Activated CD8-positive, alpha-beta memory T cell treated with anti-CD3 and anti-CD28 coated beads, Interleukin-2, amount 50 U/mL, for 1 hour (primary cell): Measurements from ENCODE around the gene LRRC27.

ENCODE experiments used
- DNase-seq: peaks from one replicate; pipeline ENCODE4 v3.0.0-alpha.2; 2020; ENCODE audit errors: extremely low read depth

The LRRC27 gene

DNA sequence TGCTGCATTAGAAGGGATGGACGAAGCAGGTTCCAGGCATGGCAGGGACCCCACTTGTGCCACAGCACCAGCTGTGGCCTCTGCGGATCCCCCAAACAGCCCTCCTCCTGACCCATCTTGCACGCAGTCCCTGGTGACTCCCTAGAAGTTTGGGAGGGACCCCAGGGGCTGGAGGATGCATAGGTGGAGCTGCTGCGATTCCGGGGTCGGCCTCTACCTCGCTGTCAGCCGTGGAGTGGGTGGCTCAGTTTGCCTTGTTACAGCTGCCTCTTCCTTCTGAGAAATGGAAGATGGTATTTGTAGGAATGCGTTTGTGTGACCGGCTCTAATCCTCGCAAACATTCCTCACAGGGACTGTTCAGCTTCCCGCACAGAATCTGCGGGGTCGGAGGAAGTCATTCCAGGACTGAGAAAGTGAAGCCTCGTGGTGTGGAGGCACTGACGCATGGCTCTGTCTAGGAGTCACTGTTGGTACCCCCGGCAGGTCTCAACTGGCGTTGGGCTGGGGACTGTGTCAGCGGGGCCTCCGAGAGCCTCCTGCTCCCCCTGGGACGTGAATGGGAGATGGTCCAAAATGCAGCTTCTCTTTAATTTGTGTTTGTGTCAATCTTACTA is 82.5 kb downstream of the LRRC27 start:
- no peak for DNase-seq

DNA sequence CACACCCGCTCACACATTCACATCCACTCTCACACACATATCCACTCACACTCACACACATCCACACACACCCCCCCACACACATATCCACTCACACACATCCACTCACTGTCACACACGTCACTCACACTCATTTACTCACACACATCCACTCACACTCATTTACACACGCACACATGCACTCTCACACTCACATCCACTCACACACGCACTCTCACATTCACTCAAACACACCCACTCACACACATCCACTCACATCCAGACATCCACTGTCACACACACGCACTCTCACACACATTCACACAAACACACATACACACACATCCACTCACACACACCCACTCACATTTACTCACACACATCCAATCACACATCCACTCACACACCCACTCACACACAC is 83.3 kb downstream of the LRRC27 start:
- DNase-seq = no peak

DNA sequence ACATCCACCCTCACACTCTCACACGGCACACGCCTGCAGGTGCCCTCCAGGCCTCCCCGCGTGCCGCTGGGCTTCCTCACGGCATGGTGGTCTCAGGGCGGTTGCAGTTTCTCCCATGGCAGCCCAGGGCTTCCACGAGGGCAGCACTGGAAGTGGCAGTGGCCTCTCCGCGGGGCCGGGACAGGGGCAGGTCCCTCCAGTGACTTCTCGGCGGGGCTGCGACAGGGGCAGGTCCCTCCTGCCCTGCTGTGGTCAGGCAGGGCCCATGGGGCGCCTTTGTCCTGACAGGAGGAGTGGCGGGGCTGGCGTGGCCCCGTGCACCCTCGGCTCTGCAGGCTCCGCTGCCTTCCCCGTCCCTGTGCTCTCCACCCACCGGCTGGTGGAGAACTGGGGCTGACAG is 84.0 kb downstream of the LRRC27 start:
- DNase-seq = no peak

- no peak for DNase-seq
These were observed 84.7 kb downstream of the LRRC27 start for GRCh38 chr10:132416566-132417256.

GRCh38 chr10:132417257-132417910 is 85.4 kb downstream of the LRRC27 start:
- DNase-seq = no peak

DNA sequence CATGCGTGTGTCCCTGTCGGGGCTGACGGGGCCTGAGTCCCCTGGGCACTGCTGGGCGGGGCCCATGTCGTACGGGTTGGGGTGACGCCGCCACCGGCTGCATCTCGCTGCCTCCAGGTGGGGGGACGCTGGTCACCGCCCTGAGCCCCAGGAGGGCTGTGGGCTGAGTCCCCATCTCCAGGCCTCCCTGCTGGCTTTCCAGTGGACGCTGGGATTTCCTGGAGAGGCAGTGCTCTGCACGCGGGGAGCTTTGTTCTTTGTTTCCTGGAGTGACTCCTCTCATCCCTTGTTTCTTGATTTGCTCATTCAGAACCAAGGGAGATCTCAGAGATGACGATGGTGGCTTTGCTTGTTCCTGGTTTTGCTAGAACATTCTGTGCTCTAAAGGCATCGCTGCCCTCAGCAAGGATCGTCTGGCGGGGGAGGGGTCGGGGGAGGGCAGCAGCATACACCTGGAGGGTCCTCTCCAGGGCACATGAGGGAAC is 86.0 kb downstream of the LRRC27 start:
- DNase-seq = no peak

DNA sequence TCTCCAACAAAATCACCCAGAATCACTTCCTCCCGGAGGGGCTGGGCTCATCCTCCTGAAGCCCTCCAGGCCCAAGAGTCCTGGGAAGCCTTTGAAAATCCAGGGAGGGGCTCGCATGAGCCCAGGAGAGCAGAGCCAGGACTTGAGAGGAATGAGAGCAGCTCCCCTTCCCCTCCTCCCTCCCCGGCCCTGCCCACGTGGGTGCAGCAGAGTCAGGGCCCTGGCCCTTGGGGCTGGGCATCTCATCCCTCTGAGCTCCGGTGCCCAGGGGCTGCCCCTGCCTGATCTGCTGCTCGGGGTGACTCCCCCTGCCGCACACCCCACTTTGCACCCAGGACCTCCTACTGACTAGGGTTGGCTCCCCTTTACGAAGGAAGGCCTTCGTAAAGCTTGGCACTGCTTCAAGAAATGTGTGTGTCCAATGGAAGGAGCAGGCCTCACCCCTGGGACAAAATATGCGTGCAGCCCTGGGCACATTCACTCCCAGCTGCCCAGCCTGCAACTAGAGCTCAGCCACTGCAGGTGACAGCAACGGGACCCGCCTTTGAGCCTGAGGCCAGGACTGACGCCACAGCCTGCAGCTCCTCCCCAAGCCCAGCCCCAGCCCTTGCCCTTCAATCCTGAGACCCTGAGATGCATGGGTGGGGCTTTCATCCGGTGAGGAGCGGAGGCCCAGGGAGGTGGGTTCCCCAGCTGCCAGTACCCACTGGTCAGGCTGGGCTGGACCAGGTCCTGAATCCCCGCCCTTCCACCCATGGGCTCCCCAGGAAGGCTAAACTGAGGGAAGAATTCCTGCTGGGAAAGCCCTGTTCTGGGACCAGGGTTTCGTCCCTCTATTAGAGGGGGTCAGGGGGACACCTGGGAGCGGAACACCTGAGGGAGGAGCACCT is 86.8 kb downstream of the LRRC27 start:
- DNase-seq = no peak

DNA sequence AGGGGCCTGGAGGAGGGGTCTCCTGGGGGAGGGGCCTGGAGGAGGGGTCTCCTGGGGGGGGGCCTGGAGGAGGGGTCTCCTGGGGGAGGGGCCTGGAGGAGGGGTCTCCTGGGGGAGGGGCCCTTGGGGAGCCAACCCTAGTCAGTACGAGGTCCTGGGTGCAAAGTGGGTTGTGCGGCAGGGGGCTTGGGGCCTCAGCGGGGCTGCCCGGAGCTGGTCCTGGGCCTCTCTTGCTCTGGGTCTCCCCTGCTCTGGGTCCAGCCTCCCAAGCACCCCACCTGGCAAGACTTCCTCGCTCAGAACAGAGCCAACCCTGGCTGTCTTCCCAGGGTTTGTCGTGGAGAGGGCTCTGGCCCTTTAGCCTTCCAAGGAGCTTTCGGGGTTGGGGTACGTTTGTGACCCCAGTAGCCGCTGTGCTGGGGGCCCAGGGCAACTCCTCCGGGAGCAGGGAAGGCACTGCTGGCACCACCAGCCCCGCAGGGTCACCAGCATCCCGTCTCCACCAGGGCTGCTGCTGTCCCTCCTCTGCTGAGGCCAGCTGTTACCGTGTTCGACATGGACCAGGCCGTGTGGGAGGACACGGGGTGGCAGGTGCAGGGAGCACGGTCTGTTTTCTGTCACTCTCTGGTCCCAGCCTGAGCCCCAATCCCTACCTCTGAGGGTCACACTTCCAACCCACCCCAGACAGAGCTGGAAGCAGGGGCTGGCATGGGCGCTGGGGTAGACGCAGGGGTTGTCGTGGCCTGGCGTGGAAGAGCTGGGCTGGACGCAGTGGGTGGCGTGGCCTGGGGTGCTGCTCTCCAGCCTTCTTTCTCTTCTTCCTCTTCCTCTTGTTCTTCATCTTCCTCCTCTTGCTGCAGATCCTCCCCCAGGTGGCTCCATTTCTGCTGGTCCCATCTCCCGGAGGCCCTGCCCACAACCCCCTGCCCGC is 87.8 kb downstream of the LRRC27 start:
- DNase-seq = no peak

DNA sequence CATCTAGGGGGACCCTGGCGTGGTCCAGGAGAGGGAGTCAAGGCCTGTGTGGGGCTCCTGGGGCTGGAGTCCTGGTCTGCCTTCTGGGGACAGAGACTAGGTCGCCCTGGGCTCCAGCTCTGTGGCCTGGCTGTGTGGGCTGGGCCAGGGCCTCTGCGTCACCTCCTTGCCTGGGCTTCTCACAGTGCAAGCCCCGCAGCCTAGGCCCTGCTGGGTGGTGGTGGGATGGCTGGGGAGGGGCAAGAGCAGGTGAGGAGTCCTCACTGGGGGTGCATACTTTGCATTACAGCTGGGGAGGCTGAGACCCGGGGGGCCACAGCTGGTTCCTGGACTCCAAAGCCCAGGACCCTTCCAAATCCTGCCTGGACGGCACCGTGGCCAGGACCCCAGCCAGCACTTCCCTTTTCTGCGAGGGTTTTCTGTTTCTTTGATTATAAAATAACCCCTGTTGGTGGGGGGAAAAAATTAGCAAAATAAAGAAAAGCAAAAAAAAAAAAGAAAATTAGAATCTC is 88.5 kb downstream of the LRRC27 start:
- no peak for DNase-seq

DNA sequence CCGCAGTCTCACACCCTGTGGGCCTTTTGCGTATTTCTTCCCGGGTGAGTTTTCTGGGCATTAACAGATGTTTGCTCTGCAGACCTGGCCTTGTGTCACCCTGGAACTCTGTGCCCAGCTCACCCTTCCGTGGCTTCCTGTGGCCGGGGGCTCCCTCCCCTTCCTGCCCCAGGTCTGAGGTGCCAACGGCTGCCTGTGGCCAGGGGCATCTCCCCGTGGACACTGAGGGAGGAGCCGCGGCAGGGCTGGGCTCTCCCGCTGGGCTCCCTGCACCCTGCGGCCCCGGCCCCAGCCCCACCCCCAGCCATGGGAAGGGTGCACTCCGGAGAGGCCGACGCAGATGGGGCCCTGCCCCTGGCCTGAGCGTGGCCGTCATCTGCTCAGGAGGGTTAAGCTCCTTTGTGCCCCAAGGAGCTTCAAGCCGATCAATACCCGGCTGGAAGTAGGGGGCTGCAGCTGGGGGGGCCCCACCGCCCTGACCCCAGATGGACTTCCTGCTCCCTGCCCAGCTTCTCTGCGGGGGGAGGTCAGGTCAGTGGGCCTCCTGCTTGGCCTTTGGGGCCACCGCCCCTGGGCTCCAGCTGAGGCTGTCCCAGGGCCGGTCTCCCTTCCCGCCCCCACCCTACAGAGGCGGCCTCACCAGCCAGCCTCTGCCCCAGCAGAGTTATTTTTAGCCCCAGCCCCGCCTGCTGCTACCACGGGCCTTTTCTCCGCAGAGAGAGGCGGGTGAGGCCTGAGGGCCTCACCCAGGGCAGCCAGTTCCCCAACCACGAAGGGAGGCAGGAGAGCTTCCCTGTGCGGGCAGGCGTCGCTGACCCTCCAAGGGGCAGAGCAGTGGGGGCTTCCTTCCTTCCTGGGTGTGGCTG is 89.2 kb downstream of the LRRC27 start:
- DNase-seq = no peak

DNA sequence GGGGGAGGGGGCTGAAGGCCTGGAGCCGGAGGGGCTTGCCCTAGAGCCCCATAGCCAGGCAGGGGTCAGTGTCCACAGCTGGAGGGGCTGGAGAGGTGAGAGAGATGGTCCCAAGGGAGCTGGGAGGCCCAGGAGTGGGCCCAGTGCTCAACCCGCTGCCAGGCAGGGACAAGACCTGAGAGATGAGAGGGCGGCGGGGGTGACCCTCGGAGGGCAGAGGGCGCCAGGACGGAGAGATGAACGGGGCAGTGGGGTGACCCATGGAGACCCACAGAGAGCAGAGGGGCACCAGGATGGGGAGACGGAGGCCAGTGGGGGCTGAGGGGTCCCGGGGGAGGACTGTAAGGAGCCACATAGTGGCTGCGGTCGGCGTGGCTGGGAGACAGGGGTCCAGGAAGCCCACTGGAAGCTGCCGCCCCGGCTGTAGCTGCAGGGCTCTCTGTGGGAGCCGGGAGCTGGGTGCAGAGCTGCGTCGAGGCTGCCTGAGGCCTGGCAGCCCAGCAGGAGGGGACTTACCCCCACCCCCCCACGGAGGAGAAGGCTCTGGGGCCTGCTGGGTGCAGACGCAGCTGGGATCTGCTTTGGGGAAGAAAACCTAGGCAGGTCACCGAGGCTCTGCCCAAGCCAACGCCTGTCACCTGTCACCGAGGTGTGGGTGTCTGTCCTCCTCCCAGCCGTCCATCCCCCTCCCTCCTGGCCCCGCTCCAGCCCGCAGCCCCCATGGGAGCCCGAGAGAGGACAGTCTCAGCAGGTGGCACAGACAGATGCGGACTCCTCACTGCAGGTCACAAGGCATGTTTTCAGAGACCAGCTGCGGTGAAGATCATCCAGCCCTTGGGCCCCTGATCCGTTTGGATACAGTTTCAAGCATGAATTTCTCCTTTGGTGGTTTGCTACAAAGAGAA is 90.1 kb downstream of the LRRC27 start:
- DNase-seq = no peak

DNA sequence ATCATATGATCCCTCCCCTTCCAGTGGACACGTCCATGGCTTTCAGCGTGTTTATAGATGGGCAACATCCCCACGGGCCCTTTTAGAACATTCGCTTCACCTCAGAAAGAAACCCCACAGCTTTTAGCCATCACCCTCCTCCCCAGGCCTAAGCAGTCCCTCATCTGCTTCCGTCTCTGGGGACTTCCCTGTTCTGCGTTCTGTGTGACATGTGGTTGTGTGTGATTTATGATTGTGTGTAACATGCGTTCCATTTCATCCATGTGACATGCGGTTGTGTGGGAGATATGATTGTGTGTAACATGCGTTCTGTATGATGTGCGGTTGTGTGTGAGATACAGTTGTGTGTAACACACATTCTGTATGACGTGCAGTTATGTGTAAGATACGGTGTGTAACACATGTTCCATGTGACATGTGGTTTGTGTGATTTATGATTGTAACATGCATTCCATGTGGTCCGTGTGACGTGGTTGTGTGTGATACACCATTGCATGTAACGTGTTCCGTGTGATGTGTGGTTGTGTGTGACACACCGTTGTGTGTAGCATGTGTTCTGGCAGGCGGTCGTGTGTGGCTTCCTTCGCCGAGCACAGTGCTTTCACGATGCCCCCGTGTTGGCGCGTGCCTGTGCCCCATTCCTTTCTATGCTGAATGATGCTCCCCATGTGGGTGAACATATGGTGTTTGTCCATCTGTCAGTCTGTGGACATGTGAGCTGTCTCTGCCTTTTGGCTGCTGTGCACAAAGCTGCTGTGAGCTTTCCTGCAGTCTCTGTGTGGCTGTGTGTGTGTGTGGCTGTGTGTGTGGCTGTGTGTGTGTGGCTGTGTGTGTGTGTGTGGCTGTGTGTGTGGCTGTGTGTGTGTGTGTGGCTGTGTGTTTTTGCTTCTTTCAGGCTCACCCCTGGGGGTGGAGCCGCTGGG is 91.2 kb downstream of the LRRC27 start:
- no peak for DNase-seq

DNA sequence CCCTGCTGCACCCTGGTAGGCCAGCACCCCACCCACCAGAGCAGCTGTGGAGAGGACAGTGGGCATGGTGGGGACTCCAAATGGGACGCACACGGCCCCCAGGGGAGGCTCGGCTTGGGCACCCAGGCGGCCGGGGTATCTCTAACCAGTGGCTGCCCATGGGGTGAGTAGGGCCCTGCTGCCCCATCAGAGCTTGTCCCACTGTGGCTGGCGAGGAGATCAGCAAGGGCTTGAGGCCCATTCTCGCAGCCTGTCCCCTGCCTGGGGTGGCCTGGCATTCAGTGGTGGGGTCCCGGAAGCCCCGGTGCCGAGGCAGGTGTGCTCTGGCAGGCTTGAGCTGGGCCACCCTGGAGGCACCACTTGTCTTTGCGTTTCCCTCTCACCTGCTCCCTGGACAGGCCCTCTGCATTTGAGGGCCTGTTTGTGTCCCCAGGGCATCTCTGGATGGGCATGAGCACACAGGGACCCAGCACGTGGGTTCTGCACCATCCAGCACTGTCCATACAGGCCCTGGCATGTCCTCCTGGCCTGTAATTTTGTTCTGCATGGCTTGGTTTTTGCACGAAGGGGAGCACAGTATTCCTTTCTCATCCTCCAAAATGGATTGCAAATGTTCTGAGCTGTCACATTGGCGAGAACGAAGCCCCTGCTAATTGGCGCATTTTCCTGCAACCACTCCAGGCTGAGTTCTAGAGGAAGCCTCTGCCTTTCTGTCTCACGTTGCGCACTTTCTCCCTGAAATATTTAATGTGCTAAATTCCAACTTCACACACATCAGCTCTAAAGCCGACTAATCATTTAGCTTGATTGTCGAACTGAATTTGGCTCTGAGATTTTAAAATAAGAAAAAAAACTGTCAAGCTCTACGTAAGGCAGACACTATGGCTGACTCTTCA is 92.2 kb downstream of the LRRC27 start:
- DNase-seq = no peak

- DNase-seq = no peak
These were observed 93.2 kb downstream of the LRRC27 start for GRCh38 chr10:132425029-132425756.

DNA sequence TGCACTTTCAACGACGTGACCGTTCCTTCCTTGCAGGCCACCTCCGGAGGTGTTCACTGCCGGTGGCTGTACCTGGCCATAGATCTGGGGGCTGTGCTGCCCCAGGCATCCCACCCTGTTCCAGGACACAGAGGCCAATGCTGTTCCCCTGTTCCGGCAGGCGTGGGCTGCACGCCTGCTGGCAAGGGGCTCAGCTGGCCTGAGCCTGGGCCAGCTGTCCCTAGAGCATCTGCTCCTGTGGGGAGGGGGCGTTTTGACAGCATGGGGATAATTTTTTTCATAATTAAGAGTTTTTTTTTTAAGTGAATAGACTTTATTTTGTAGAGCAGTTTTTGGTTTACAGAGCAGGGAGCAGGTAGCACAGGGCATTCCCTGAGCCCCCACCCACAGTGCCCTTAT is 93.8 kb downstream of the LRRC27 start:
- DNase-seq = no peak
